Esophagus muscularis mucosa (tissue), 4 donors: ENCODE data around the gene EPC1. TPM values are rescaled to one million over a fixed set of nuclear protein-coding genes. Genes with fewer than 3 reads are reported as not detected.

Experiments used
- DNase-seq: peaks from one replicate; pipeline ENCODE4 v3.0.0-alpha.2; 2017; ENCODE audit errors: extremely low spot score
- H3K27ac ChIP-seq, 4 donors: fragments of 200-600 bp; sonication (generic); replicated peaks in 1 of 4; 1 replicate in 3 of 4; 2 replicates in 1 of 4; pipeline ENCODE4 v1.5.1; 2016 to 2019; ENCODE audit warnings: mild to moderate bottlenecking in 1 of 4
- H3K27me3 ChIP-seq, 4 donors: fragments of 200-600 bp; sonication (generic); one replicate each; pipeline versions ENCODE4 v1.5.1 to v1.6.0; 2016 to 2019
- H3K36me3 ChIP-seq, 4 donors: fragments of 200-600 bp; sonication (generic); one replicate each; pipeline ENCODE4 v1.5.1; 2016 to 2019
- H3K4me1 ChIP-seq, 4 donors: fragments of 200-600 bp; sonication (generic); one replicate each; pipeline ENCODE4 v1.5.1; 2016 to 2019
- H3K4me3 ChIP-seq, 4 donors: fragments of 200-600 bp; sonication (generic); 1 replicate in 2 of 4; 2 replicates in 2 of 4; pipeline ENCODE4 v1.5.1; 2016 to 2019; ENCODE audit warnings: mild to moderate bottlenecking in 4 of 4, moderate library complexity in 1 of 4
- H3K9me3 ChIP-seq, 4 donors: fragments of 200-600 bp; sonication (generic); 1 replicate in 3 of 4; 2 replicates in 1 of 4; pipeline ENCODE4 v1.5.1; 2016 to 2019
- CTCF ChIP-seq, 3 experiments: fragments of 200-600 bp in 2 of 3; fragments of 450-650 bp in 1 of 3; sonication (generic) in 2 of 3; IDR thresholded peaks; one replicate each; pipeline ENCODE4 v1.5.1; 2017 to 2019; ENCODE audit warnings: antibody characterized with exemption in 3 of 3, mild to moderate bottlenecking in 2 of 3, moderate library complexity in 1 of 3
- EP300 ChIP-seq: sonication (generic); formaldehyde crosslinking; IDR thresholded peaks from one replicate; pipeline ENCODE4 v1.6.1; 2017; ENCODE audit warnings: antibody characterized with exemption
- POLR2A ChIP-seq: fragments of 450-650 bp; IDR thresholded peaks from one replicate; pipeline ENCODE4 v1.6.1; 2017; ENCODE audit warnings: antibody characterized with exemption, moderate library complexity, mild to moderate bottlenecking, low read depth
- POLR2AphosphoS5 ChIP-seq, 2 donors: sonication (generic); formaldehyde crosslinking; IDR thresholded peaks; one replicate each; pipeline ENCODE4 v1.6.1; 2017; ENCODE audit warnings: antibody characterized with exemption in 2 of 2
- WGBS: methylation state at CpG from one replicate; pipeline ENCODE4 v1.1.5; 2018; 5-methylcytosine and 5-hydroxymethylcytosine counted together
- intact Hi-C: fragments of 100-400 bp; cut with DNase I; formaldehyde crosslinking; loops from one replicate; pipeline ENCODE4 v1.15.1; 2023
- total RNA-seq, 4 donors: library from RNA; depleted of rRNA; stranded (reverse); fragments of >200 nt; gene quantifications; one replicate each; pipeline versions ENCODE4 v1.1.0 to v1.2.1, GENCODE V29; 2016

EPC1 gene
- total RNA-seq, 4 donors from 2014 or later = 23.5 to 40.4 (median 35.2) TPM

GRCh38 chr10:32293581-32293980 is 53.4 kb downstream of the EPC1 start:
- peaks cover 3 to 43% (median 26%) of the 10 kb centered on the region in 4 donors for H3K36me3 ChIP-seq
- peaks cover 0 to 36% (median 32%) of the 10 kb centered on the region in 4 donors for H3K4me1 ChIP-seq
- H3K27me3 ChIP-seq = no peaks in the 10 kb centered on the region
- no peak overlapping the region for H3K4me3 ChIP-seq
- intact Hi-C loops = no loop called here
- WGBS = 93% methylated on average over 4 of the region's 4 CpGs
- DNase-seq = no peak
- H3K27ac ChIP-seq = no peak overlapping the region
- TF ChIP-seq POLR2AphosphoS5 (IDR thresholded peaks at IDR 0.05) (no peak), POLR2A (no peak), CTCF (IDR thresholded peaks at IDR 0.05) (no peak), EP300 (no peak)
- H3K9me3 ChIP-seq = no peaks in the 10 kb centered on the region

- no peak overlapping the region for H3K27ac ChIP-seq
- H3K4me3 ChIP-seq = no peak overlapping the region
- 88% methylated on average over 1 of the region's 1 CpG for WGBS
- H3K36me3 ChIP-seq = peaks cover 9 to 81% (median 32%) of the 10 kb centered on the region in 4 donors
- no peak for DNase-seq
- TF ChIP-seq POLR2AphosphoS5 (IDR thresholded peaks at IDR 0.05) = no peak
- no peak for TF ChIP-seq POLR2A
- no peak for TF ChIP-seq CTCF (IDR thresholded peaks at IDR 0.05)
- no peak for TF ChIP-seq EP300
- H3K4me1 ChIP-seq = peaks cover 0 to 28% (median 20%) of the 10 kb centered on the region in 4 donors
- H3K27me3 ChIP-seq = no peaks in the 10 kb centered on the region
- H3K9me3 ChIP-seq = no peaks in the 10 kb centered on the region
- intact Hi-C loops = loop anchor here (10.0 kb wide), 1 partner anchor 265 kb away; no protein-coding TSS in a partner anchor
These were observed 67.2 kb downstream of the EPC1 start for GRCh38 chr10:32279795-32280194.

- intact Hi-C loops = loop anchor here (10.0 kb wide), 1 partner anchor 259 kb away; no protein-coding TSS in a partner anchor
- H3K9me3 ChIP-seq = no peaks in the 10 kb centered on the region
These were observed 73.6 kb downstream of the EPC1 start for GRCh38 chr10:32273336-32273735.

GRCh38 chr10:32271617-32272016 is 75.3 kb downstream of the EPC1 start:
- Histone ChIP-seq H3K27me3 (no peaks in the 10 kb centered on the region), H3K9me3 (no peaks in the 10 kb centered on the region), H3K4me3 (no peak overlapping the region), H3K4me1 (peaks cover 0 to 30% (median 16%) of the 10 kb centered on the region in 4 donors), H3K27ac (no peak overlapping the region), H3K36me3 (peaks cover 42 to 81% (median 71%) of the 10 kb centered on the region in 4 donors)
- intact Hi-C loops = loop anchor here (10.0 kb wide), 1 partner anchor 257 kb away; no protein-coding TSS in a partner anchor
- DNase-seq = no peak
- TF ChIP-seq POLR2A (no peak), CTCF (IDR thresholded peaks at IDR 0.05) (no peak), EP300 (no peak)
- WGBS = 75% methylated on average over 3 of the region's 3 CpGs

More at GRCh38 chr10:32273336-32273735, 73.6 kb downstream of the EPC1 start:
- TF ChIP-seq POLR2A (no peak), POLR2AphosphoS5 (IDR thresholded peaks at IDR 0.05) (no peak), EP300 (no peak), CTCF (IDR thresholded peaks at IDR 0.05) (no peak)
- WGBS = 68% methylated on average over 1 of the region's 1 CpG
- Histone ChIP-seq H3K4me1 (peaks cover 0 to 30% (median 16%) of the 10 kb centered on the region in 4 donors), H3K27me3 (no peaks in the 10 kb centered on the region), H3K4me3 (no peak overlapping the region), H3K36me3 (peaks cover 29 to 79% (median 60%) of the 10 kb centered on the region in 4 donors), H3K27ac (no peak overlapping the region)
- no peak for DNase-seq
